HepG2 (cell line): ENCODE data around the gene PNLIP. TPM values are rescaled to one million over a fixed set of nuclear protein-coding genes. Genes with fewer than 3 reads are reported as not detected.

Experiments used
- ATAC-seq: fragments of 200-7000 bp; cut with Tn5 transposase; 3 replicates; pipeline ENCODE4 v1.9.1; 2020; ENCODE audit warnings: mild to moderate bottlenecking, moderate library complexity
- BruUV-seq: library from RNA; stranded (reverse); fragments of 400-500 nt; replicated peaks from 2 replicates; lab custom pipeline; 2021; lab: Mats Ljungman, UMichigan
- CTCF ChIA-PET: fragments of 300-600 bp; formaldehyde crosslinking; extraction: SDS; loops from one replicate; lab custom pipeline; 2021; ENCODE audit warnings: low total read pairs, inconsistent platforms, low intra/inter-chr PET ratio; lab: Yijun Ruan, JAX
- POLR2A ChIA-PET: fragments of 350-600 bp; sonication (Branson Sonifier 250); formaldehyde crosslinking; loops from one replicate; lab custom pipeline; 2020; ENCODE audit warnings: antibody characterized with exemption, inconsistent platforms; lab: Yijun Ruan, JAX
- DNase-seq: peaks from one replicate; pipeline ENCODE4 v3.0.0-alpha.2; 2015; ENCODE audit warnings: low spot score
- FAIRE-seq: peaks from 3 replicates; lab custom pipeline; 2011; peaks lifted over from hg19 to GRCh38; lab: Jason Lieb, UNC
- H2AFZ ChIP-seq: one replicate; pipeline ENCODE4 v1.6.1; 2011; ENCODE audit warnings: low read length, inconsistent platforms
- H3K27ac ChIP-seq: fragments of 300-600 bp; 3 replicates; pipeline ENCODE4 v1.8.0; 2011; ENCODE audit warnings: mixed run types, mild to moderate bottlenecking, mixed read lengths, low read length, inconsistent platforms; ENCODE audit not compliant: insufficient read depth; ENCODE audit errors: extremely low read length
- H3K27me3 ChIP-seq, 2 experiments: fragments of 200-600 bp in 1 of 2; 2 replicates in 1 of 2; 3 replicates in 1 of 2; pipeline versions ENCODE4 v1.6.0 to v1.8.0; 2011; ENCODE audit warnings: low read length in 2 of 2, mild to moderate bottlenecking in 2 of 2, moderate library complexity in 2 of 2, inconsistent platforms in 1 of 2; ENCODE audit not compliant: insufficient read depth in 2 of 2, control insufficient read depth in 1 of 2
- H3K36me3 ChIP-seq, 2 experiments: fragments of 200-600 bp in 1 of 2; replicated peaks in 1 of 2; 2 replicates in 1 of 2; 3 replicates in 1 of 2; pipeline versions ENCODE4 v1.5.1 to v1.8.0; 2011; ENCODE audit warnings: low read length in 2 of 2, inconsistent platforms in 1 of 2; ENCODE audit not compliant: insufficient read depth in 2 of 2, control insufficient read depth in 1 of 2
- H3K4me1 ChIP-seq: 2 replicates; pipeline ENCODE4 v1.5.1; 2012; ENCODE audit warnings: low read length, inconsistent platforms; ENCODE audit not compliant: insufficient read depth
- H3K4me2 ChIP-seq: 2 replicates; pipeline ENCODE4 v1.6.0; 2011; ENCODE audit warnings: low read depth, low read length, inconsistent platforms
- H3K4me3 ChIP-seq, 3 experiments: fragments of 200-600 bp in 1 of 3; sonication (generic), shearing (Covaris generic) in 1 of 3; replicated peaks in 1 of 3; 2 replicates each; pipeline ENCODE4 v1.5.1; 2011 to 2016; ENCODE audit warnings: low read length in 3 of 3, inconsistent platforms in 2 of 3, low read depth in 2 of 3, mild to moderate bottlenecking in 2 of 3, control low read depth in 1 of 3, mixed read lengths in 1 of 3; ENCODE audit not compliant: insufficient read depth in 1 of 3
- H3K79me2 ChIP-seq: one replicate; pipeline ENCODE4 v1.6.1; 2011; ENCODE audit warnings: low read length, inconsistent platforms; ENCODE audit not compliant: insufficient read depth
- H3K9ac ChIP-seq: 2 replicates; pipeline ENCODE4 v1.6.0; 2011; ENCODE audit warnings: mild to moderate bottlenecking, low read depth, low read length, inconsistent platforms; ENCODE audit not compliant: insufficient read depth
- H3K9me3 ChIP-seq: 2 replicates; pipeline ENCODE4 v1.5.1; 2012; ENCODE audit warnings: mild to moderate bottlenecking, low read length
- H4K20me1 ChIP-seq: 2 replicates; pipeline ENCODE4 v1.6.0; 2011; ENCODE audit warnings: inconsistent platforms, mild to moderate bottlenecking, low read length, moderate library complexity; ENCODE audit not compliant: insufficient read depth
- HNF4A ChIP-seq: sonication (generic); formaldehyde crosslinking; IDR thresholded peaks from 2 replicates; pipeline ENCODE4 v1.4.0; 2020; ENCODE audit warnings: missing genetic modification reagents
- HNRNPK ChIP-seq: fragments of 200-400 bp; formaldehyde crosslinking; IDR thresholded peaks from 2 replicates; pipeline ENCODE4 v1.6.1; 2018; ENCODE audit warnings: low read length, low read depth, moderate library complexity, mild to moderate bottlenecking; ENCODE audit not compliant: poor library complexity, severe bottlenecking
- NRL ChIP-seq: sonication (generic); formaldehyde crosslinking; IDR thresholded peaks from 2 replicates; pipeline ENCODE4 v1.5.0; 2020; ENCODE audit warnings: missing genetic modification reagents, mild to moderate bottlenecking, moderate library complexity, borderline replicate concordance
- TCF7 ChIP-seq: sonication (generic); IDR thresholded peaks from 2 replicates; pipeline ENCODE4 v1.6.1; 2016; ENCODE audit warnings: antibody characterized with exemption, low read depth
- TEAD2 ChIP-seq: sonication (generic); formaldehyde crosslinking; IDR thresholded peaks from 2 replicates; pipeline ENCODE4 v1.9.0; 2021; ENCODE audit warnings: missing genetic modification reagents
- ZNF296 ChIP-seq: sonication (generic); formaldehyde crosslinking; conservative IDR thresholded peaks from 2 replicates; pipeline ENCODE4 v1.5.0; 2020; ENCODE audit warnings: mild to moderate bottlenecking, missing genetic modification reagents
- ZNF383 ChIP-seq: sonication (generic); formaldehyde crosslinking; IDR thresholded peaks from 2 replicates; pipeline ENCODE4 v1.4.0; 2020; ENCODE audit warnings: missing genetic modification reagents, mild to moderate bottlenecking, borderline replicate concordance
- ZNF432 ChIP-seq: sonication (generic); formaldehyde crosslinking; IDR thresholded peaks from 2 replicates; pipeline ENCODE4 v1.5.0; 2020; ENCODE audit warnings: missing genetic modification reagents, mild to moderate bottlenecking, borderline replicate concordance
- ZNF781 ChIP-seq: sonication (generic); formaldehyde crosslinking; IDR thresholded peaks from 2 replicates; pipeline ENCODE4 v1.5.1; 2020; ENCODE audit warnings: borderline replicate concordance, mild to moderate bottlenecking, missing genetic modification reagents; ENCODE audit errors: not compliant biosample characterization
- WGBS: methylation state at CpG from one replicate; pipeline ENCODE4 v1.1.6; 2017; ENCODE audit warnings: low lambda C conversion rate; 5-methylcytosine and 5-hydroxymethylcytosine counted together
- in situ Hi-C: cut with HindIII; loops from 2 replicates; pipeline ENCODE4 v1.10.0; 2017; ENCODE audit warnings: low pct_unique_long_range_greater_than_20kb; ENCODE audit not compliant: extremely low pct_ligation_motif_present
- intact Hi-C: fragments of 100-400 bp; cut with micrococcal nuclease; formaldehyde crosslinking; loops from one replicate; pipeline ENCODE4 v1.10.0; 2022; ENCODE audit not compliant: unreplicated experiment
- polyA plus RNA-seq, 8 experiments: library from polyadenylated mRNA; depleted of rRNA in 3 of 8; stranded (reverse) in 7 of 8; unstranded in 1 of 8; fragments of >200 nt; fragmentation: Illumina TruSeq in 4 of 8; extraction: Trizol in 4 of 8; gene quantifications; 2 replicates each; pipeline versions ENCODE4 v1.2.1 to v1.2.3, GENCODE V29; 2011 to 2016; ENCODE audit warnings: low read depth in 4 of 8, missing spikeins in 1 of 8, mixed read lengths in 1 of 8; ENCODE audit not compliant: insufficient read depth in 1 of 8
- total RNA-seq, 5 experiments: library from RNA; depleted of rRNA; stranded (reverse); fragments of >200 nt; fragmentation: Illumina TruSeq; extraction: Trizol; gene quantifications; 2 replicates each; pipeline ENCODE4 v1.2.3, GENCODE V29; 2016; ENCODE audit warnings: low read depth in 1 of 5
- TF ChIP-seq, protein P1 (sequence below): sonication (generic); formaldehyde crosslinking; IDR thresholded peaks from 2 replicates; pipeline ENCODE4 v1.4.0; 2020; ENCODE audit warnings: missing genetic modification reagents, mild to moderate bottlenecking, borderline replicate concordance
- TF ChIP-seq, protein P2 (sequence below): sonication (generic); formaldehyde crosslinking; IDR thresholded peaks from 2 replicates; pipeline ENCODE4 v1.4.0; 2020; ENCODE audit warnings: missing genetic modification reagents, low read depth, mild to moderate bottlenecking, borderline replicate concordance
- TF ChIP-seq, protein P3 (sequence below): sonication (generic); formaldehyde crosslinking; IDR thresholded peaks from 2 replicates; pipeline ENCODE4 v1.9.0; 2022; ENCODE audit warnings: low read depth, missing genetic modification reagents
- TF ChIP-seq, protein P4 (sequence below): IDR thresholded peaks from 2 replicates; pipeline ENCODE4 v1.6.1; 2012; ENCODE audit warnings: low read length, improper control_type of control experiment

Gene PNLIP
- total and polyA plus RNA-seq, 2 of the 13 experiments (the other 11 are each of a cell fraction or from before 2014, with no cell fraction given): not detected

DNA sequence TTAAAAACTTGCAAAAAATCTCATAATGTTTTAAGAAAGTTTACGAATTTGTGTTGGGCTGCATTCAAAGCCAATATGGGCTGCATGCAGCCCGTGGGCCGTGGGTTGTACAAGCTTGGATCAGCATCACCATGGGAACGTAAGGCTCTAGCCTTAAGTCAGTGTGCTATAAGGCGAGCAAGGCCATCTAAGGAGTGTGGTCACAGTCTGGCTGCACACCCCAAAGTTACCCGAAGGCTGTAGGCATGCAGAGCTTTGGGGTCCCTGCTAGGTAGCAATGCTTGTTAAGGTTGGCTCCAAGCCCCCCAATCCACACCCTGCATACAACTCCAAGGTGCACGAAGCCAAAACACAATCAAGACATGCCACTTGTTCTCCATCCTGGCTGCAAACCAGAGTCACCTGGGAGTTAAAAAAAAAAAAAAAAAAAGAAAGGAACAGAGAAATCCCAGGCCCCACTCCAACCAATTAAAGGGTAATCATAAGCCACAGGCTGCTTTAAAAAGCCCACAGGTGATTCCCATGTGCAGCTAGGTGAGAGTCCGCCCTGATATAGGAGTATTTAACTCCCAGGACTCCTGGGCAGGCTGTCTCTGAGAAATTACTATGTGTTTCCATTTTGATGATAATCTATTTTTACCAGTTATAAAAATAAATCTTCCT, 66.5 kb downstream of the PNLIP start:
- no peak overlapping the region for H3K4me2 ChIP-seq
- H3K36me3 ChIP-seq: no peaks in the 10 kb centered on the region
- CTCF ChIA-PET: no interaction called here
- no TSS peak for BruUV-seq
- TF ChIP-seq, protein P1, sequence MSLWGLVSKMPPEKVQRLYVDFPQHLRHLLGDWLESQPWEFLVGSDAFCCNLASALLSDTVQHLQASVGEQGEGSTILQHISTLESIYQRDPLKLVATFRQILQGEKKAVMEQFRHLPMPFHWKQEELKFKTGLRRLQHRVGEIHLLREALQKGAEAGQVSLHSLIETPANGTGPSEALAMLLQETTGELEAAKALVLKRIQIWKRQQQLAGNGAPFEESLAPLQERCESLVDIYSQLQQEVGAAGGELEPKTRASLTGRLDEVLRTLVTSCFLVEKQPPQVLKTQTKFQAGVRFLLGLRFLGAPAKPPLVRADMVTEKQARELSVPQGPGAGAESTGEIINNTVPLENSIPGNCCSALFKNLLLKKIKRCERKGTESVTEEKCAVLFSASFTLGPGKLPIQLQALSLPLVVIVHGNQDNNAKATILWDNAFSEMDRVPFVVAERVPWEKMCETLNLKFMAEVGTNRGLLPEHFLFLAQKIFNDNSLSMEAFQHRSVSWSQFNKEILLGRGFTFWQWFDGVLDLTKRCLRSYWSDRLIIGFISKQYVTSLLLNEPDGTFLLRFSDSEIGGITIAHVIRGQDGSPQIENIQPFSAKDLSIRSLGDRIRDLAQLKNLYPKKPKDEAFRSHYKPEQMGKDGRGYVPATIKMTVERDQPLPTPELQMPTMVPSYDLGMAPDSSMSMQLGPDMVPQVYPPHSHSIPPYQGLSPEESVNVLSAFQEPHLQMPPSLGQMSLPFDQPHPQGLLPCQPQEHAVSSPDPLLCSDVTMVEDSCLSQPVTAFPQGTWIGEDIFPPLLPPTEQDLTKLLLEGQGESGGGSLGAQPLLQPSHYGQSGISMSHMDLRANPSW (CRISPR knock-in tag): no peak
- TF ChIP-seq TCF7 (no peak), ZNF781 (CRISPR knock-in tag) (no peak), NRL (CRISPR knock-in tag) (no peak), TEAD2 (CRISPR knock-in tag) (no peak), ZNF383 (no peak), ZNF432 (no peak), HNRNPK (no peak), HNF4A (CRISPR knock-in tag) (no peak), ZNF296 (CRISPR knock-in tag) (no peak)
- TF ChIP-seq, protein P2, sequence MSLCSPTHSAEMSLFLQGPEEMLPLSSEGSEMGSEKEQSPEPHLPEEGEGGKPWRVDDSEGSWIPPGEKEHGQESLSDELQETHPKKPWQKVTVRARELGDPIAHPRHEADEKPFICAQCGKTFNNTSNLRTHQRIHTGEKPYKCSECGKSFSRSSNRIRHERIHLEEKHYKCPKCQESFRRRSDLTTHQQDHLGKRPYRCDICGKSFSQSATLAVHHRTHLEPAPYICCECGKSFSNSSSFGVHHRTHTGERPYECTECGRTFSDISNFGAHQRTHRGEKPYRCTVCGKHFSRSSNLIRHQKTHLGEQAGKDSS (CRISPR knock-in tag): no peak
- TF ChIP-seq, protein P3, sequence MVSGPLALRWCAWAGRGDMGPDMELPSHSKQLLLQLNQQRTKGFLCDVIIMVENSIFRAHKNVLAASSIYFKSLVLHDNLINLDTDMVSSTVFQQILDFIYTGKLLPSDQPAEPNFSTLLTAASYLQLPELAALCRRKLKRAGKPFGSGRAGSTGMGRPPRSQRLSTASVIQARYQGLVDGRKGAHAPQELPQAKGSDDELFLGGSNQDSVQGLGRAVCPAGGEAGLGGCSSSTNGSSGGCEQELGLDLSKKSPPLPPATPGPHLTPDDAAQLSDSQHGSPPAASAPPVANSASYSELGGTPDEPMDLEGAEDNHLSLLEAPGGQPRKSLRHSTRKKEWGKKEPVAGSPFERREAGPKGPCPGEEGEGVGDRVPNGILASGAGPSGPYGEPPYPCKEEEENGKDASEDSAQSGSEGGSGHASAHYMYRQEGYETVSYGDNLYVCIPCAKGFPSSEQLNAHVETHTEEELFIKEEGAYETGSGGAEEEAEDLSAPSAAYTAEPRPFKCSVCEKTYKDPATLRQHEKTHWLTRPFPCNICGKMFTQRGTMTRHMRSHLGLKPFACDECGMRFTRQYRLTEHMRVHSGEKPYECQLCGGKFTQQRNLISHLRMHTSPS (CRISPR knock-in tag): no peak
- TF ChIP-seq, protein P4, sequence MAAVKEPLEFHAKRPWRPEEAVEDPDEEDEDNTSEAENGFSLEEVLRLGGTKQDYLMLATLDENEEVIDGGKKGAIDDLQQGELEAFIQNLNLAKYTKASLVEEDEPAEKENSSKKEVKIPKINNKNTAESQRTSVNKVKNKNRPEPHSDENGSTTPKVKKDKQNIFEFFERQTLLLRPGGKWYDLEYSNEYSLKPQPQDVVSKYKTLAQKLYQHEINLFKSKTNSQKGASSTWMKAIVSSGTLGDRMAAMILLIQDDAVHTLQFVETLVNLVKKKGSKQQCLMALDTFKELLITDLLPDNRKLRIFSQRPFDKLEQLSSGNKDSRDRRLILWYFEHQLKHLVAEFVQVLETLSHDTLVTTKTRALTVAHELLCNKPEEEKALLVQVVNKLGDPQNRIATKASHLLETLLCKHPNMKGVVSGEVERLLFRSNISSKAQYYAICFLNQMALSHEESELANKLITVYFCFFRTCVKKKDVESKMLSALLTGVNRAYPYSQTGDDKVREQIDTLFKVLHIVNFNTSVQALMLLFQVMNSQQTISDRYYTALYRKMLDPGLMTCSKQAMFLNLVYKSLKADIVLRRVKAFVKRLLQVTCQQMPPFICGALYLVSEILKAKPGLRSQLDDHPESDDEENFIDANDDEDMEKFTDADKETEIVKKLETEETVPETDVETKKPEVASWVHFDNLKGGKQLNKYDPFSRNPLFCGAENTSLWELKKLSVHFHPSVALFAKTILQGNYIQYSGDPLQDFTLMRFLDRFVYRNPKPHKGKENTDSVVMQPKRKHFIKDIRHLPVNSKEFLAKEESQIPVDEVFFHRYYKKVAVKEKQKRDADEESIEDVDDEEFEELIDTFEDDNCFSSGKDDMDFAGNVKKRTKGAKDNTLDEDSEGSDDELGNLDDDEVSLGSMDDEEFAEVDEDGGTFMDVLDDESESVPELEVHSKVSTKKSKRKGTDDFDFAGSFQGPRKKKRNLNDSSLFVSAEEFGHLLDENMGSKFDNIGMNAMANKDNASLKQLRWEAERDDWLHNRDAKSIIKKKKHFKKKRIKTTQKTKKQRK: no peak
- no peaks in the 10 kb centered on the region for H3K4me1 ChIP-seq
- ATAC-seq (no peak), DNase-seq (no peak), FAIRE-seq (no peak)
- 38% methylated on average over 8 of the region's 8 CpGs for WGBS
- H3K9ac ChIP-seq: no peak overlapping the region
- H3K4me3 ChIP-seq: no peak overlapping the region
- POLR2A ChIA-PET: no interaction called here
- H3K27me3 ChIP-seq: peaks cover 1 to 3% of the 10 kb centered on the region in 2 experiments; a peak in 2 of 5 replicates
- no peaks in the 10 kb centered on the region for H3K79me2 ChIP-seq
- H4K20me1 ChIP-seq: no peaks in the 10 kb centered on the region
- in situ Hi-C loops: no loop called here
- H3K27ac ChIP-seq: no peak overlapping the region
- H3K9me3 ChIP-seq: no peaks in the 10 kb centered on the region
- intact Hi-C loops: no loop called here
- no peak overlapping the region for H2AFZ ChIP-seq
